NT2/D1 (cell line): ENCODE data around the gene COQ10A.
A peak's percentile ranks its signal among the peaks of the same experiment; 100 is the strongest.
"Not testable (repeated sequence)": the region's sequence is repeated elsewhere in the genome, so short reads cannot be mapped to it uniquely, and the experiment has no call there.

Experiments used
- DNase-seq: peaks from one replicate; pipeline ENCODE4 v3.0.0-alpha.2; 2011; ENCODE audit warnings: low read depth, low spot score
- H3K27me3 ChIP-seq: 2 replicates; pipeline ENCODE4 v1.6.0; 2011; ENCODE audit warnings: mild to moderate bottlenecking; ENCODE audit not compliant: insufficient read length, insufficient read depth
- H3K36me3 ChIP-seq: 2 replicates; pipeline ENCODE4 v1.6.1; 2011; ENCODE audit warnings: mild to moderate bottlenecking, low read length, mixed read lengths; ENCODE audit not compliant: insufficient read depth, insufficient read length
- H3K4me1 ChIP-seq: 2 replicates; pipeline ENCODE4 v1.5.1; 2011; ENCODE audit not compliant: insufficient read depth, insufficient read length
- H3K4me3 ChIP-seq: 2 replicates; pipeline ENCODE4 v1.5.1; 2011; ENCODE audit warnings: low read depth; ENCODE audit not compliant: insufficient read length
- H3K9ac ChIP-seq: 2 replicates; pipeline ENCODE4 v1.6.0; 2011; ENCODE audit warnings: low read depth; ENCODE audit not compliant: insufficient read length
- H3K9me3 ChIP-seq: 2 replicates; pipeline ENCODE4 v1.5.1; 2011; ENCODE audit warnings: mild to moderate bottlenecking, low read length; ENCODE audit not compliant: insufficient read depth
- SUZ12 ChIP-seq: IDR thresholded peaks from 2 replicates; pipeline ENCODE4 v1.6.1; 2011; ENCODE audit not compliant: insufficient read length, insufficient read depth; ENCODE audit errors: extremely low read depth
- YY1 ChIP-seq: IDR thresholded peaks from 2 replicates; pipeline ENCODE4 v1.6.1; 2011; ENCODE audit not compliant: insufficient read length, insufficient read depth
- ZNF274 ChIP-seq: IDR thresholded peaks from 2 replicates; pipeline ENCODE4 v1.6.1; 2011; ENCODE audit warnings: mild to moderate bottlenecking, low read depth, low read length

COQ10A gene

DNA sequence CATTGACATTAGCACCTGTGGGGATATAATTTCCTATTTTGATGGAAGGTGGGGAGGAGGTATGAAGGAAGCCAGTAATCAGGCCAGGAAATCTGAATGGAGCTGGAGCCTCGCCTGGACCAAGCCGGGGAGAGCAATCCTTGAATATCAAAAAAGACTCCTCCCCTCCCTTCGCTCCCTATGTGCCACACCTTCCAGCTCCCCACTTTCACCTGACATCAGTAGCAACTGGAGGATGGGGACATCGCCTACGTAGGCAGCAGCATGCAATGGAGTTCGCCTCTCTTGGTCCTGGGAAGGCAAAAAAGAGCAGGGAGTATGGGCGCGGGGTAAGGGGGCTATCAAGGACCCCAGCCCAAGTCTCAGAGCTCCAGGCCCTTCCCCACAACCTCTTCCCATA is 9.7 kb upstream of the COQ10A start:
- Histone ChIP-seq H3K9me3 (no peaks in the 10 kb centered on the region), H3K36me3 (peaks cover 52% of the 10 kb centered on the region)
- TF ChIP-seq YY1 (no peak), ZNF274 (no peak), SUZ12 (no peak)

DNA sequence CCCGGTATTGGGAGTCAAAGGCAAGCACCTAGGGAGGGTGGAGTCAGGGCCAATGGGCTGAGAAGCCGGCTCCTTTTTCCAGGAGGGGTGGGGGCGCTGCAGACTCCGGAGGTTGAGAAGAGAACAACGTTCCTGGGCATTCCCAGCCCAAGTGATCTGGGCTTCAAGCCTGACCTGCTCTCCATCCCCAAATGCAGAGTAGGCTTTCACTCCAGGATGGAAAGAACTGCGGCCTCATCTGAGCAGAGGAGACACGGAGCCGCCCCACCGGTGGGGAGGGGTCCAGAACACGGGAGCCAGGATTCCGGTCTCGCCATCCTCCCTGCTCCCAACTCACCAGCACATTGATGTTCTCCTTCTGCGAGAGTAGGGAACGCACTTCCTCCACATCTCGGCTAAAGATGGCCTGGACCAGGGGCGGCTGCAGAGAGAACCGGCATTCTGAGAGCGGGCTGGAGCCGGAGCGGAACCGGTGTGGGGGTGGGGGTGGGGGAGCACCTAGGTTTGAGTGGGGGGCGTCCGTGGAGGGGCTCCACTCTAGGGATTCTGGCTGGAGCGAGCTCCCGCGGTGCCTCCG is 9.2 kb upstream of the COQ10A start:
- Histone ChIP-seq H3K27me3 (peaks cover 10% of the 10 kb centered on the region), H3K9me3 (no peaks in the 10 kb centered on the region), H3K4me1 (peaks cover 12% of the 10 kb centered on the region), H3K36me3 (peaks cover 47% of the 10 kb centered on the region), H3K9ac (peak overlapping the region; percentile 96), H3K4me3 (peak overlapping the region; percentile 82)
- DNase-seq, result peak; percentile 63
- TF ChIP-seq ZNF274 (no peak), YY1 (no peak), SUZ12 (no peak)

More for the DNA sequence above, 9.7 kb upstream of the COQ10A start:
- peak overlapping the region; percentile 96 for H3K9ac ChIP-seq
- peaks cover 10% of the 10 kb centered on the region for H3K27me3 ChIP-seq
- no peak for DNase-seq
- H3K4me1 ChIP-seq, result peaks cover 12% of the 10 kb centered on the region
- peak overlapping the region; percentile 82 for H3K4me3 ChIP-seq

DNA sequence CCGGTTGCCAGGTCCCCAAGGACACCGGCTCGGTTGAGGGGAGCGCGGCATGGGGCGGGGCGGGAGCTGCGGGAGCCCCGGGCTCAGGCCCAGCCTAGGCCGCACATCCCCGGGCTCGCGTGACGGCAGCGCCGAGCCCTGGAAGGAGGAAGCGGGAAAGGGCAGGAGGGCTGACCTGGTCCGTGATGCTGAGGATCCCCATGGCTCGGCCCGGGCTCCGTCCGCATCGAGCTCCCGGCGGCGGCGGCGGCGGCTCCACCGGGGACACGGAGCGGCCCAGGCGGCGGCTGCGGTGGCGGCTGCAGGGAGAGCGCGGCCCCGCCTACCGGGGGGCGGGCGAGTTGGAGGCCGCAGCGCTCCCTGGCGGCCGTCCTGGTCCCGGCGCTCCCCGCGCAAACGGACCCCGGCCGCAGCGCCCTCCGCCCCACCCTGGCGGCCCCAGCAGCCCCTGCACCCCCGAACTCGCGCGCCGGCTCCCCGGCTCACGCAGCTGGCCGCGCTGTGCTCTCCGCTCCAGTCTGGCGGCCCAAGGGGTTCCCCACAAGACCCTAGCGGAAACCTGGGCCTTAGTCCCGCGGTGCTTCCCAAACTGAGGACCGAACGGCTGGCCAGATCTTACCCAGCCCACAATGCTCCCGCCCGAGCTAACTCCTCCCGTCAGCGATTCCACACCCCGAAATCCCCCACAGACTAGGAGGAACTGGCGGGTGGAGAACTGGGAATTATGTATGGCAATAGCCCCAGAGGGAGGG is 8.5 kb upstream of the COQ10A start, which contains the start of gene ANKRD52:
ANKRD52 (minus strand) TSS at position 317 of the 752 bp plus-strand sequence; CDS start at position 202, 115 bp downstream.
- Histone ChIP-seq H3K9me3 (no peaks in the 10 kb centered on the region), H3K4me1 (peaks cover 12% of the 10 kb centered on the region), H3K36me3 (peaks cover 40% of the 10 kb centered on the region), H3K4me3 (peak within 1 kb of the TSS; percentile 82), H3K9ac (peak within 1 kb of the TSS; percentile 96), H3K27me3 (peaks cover 10% of the 10 kb centered on the region)
- TF ChIP-seq SUZ12 (no peak), YY1 (no peak), ZNF274 (no peak)
- DNase-seq, result peak; percentile 60

DNA sequence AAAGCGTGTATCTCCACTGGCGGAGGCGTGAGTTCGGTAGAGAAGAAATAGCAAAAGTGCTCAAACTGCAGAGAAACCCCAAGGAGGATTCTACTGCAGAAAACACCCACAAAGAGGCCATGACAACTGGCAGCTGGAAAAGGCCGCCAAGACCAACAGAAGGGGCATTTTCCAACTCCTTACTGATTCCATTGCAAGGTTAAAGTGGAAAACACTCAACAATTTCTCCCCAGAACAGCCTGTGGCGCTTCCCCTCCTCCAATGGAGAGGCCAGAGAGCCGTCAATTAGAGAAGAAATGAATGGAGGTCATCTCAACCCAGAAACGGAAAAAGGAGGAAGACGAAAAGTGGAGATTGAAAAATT is 7.9 kb upstream of the COQ10A start:
- H3K4me1 ChIP-seq, result peaks cover 12% of the 10 kb centered on the region
- peaks cover 10% of the 10 kb centered on the region for H3K27me3 ChIP-seq
- H3K36me3 ChIP-seq, result peaks cover 34% of the 10 kb centered on the region
- peak overlapping the region; percentile 82 for H3K4me3 ChIP-seq
- H3K9me3 ChIP-seq, result no peaks in the 10 kb centered on the region
- no peak for TF ChIP-seq YY1
- H3K9ac ChIP-seq, result peak overlapping the region; percentile 96
- DNase-seq, result no peak

DNA sequence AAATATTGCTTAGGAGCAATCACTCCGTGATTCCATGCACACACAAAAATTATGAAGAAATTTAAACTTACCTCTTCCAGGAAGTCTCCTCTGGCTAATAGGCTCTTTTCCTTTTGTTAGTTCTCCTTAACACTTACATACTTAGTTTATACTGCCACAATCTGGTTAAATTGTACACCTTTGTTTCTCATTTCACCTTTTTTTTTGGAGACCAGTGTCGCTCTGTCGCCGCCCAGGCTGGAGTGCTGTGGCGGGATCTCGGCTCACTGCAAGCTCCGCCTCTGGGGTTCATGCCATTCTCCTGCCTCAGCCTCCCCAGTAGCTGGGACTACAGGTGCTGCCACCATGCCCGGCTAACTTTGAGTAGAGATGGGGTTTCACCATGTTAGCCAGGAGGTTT is 6.4 kb upstream of the COQ10A start:
- H3K4me3 ChIP-seq, result no peak overlapping the region
- H3K27me3 ChIP-seq, result peaks cover 10% of the 10 kb centered on the region
- TF ChIP-seq YY1, result no peak
- TF ChIP-seq ZNF274, result no peak
- TF ChIP-seq SUZ12, result no peak
- no peak for DNase-seq
- peaks cover 19% of the 10 kb centered on the region for H3K36me3 ChIP-seq
- H3K9me3 ChIP-seq, result no peaks in the 10 kb centered on the region
- peaks cover 12% of the 10 kb centered on the region for H3K4me1 ChIP-seq
- no peak overlapping the region for H3K9ac ChIP-seq

DNA sequence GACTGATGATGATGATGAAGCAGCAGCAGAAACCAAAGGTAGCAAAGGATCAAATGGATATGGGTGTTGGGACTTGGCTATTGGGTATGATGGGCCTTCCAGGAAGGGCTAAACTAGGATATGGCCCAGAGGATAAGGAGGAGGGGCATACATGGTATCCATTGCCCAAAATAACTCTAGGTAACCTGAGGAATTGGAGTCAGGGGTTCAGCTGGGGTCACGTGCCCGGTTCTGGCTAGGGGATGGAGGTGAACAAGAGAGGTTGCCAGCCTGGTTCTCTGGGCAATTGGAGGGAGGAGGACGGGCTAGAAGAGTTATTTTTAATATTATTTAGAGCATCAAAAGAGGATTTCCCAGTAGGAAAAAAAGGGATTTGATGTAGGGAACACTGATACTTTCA is 5.8 kb upstream of the COQ10A start:
- H3K36me3 ChIP-seq, result peaks cover 14% of the 10 kb centered on the region
- H3K4me1 ChIP-seq, result peaks cover 8% of the 10 kb centered on the region
- TF ChIP-seq ZNF274 (no peak), SUZ12 (no peak), YY1 (no peak)
- no peak overlapping the region for H3K4me3 ChIP-seq
- H3K9me3 ChIP-seq, result no peaks in the 10 kb centered on the region
- H3K27me3 ChIP-seq, result peaks cover 10% of the 10 kb centered on the region
- no peak for DNase-seq
- H3K9ac ChIP-seq, result no peak overlapping the region

DNA sequence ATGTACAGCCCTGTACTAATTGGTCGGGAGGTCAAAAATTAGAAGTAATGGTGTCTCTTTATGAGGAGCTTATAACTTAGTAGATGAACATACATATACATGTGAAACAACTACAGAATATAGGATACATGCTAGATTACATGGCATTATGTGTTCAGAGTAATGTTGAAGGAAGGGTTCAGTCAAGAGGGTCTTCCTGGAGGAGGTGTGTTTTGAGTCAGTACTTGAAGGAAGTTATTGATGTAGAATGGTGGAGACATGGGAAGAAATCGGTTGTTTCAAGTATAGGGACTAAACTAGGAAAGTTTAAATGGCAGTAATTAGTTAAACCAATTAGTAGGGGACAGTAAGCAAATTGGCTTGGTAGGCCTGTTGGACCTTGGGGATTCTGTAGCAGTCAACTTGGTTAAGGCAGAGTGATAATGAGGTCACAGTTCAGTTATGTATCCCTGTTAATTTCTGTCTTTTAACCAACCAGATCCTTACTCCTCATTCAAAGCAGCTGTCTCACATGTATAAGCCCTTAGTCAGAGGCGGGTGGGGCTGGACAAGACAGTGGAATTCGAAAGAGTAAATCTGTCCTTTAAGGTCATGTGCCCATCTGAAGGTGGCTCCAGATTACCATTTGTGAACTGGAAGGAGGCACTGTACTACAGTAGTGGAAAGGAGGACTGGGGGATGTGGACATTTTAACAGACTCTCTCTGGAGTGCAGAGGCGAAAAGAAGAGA is 5.1 kb upstream of the COQ10A start:
- no peak for TF ChIP-seq YY1
- TF ChIP-seq SUZ12, result no peak
- TF ChIP-seq ZNF274, result no peak
- Histone ChIP-seq H3K9ac (no peak overlapping the region), H3K4me1 (peaks cover 4% of the 10 kb centered on the region), H3K9me3 (no peaks in the 10 kb centered on the region), H3K27me3 (peaks cover 10% of the 10 kb centered on the region), H3K36me3 (peaks cover 6% of the 10 kb centered on the region), H3K4me3 (no peak overlapping the region)
- DNase-seq, result no peak

DNA sequence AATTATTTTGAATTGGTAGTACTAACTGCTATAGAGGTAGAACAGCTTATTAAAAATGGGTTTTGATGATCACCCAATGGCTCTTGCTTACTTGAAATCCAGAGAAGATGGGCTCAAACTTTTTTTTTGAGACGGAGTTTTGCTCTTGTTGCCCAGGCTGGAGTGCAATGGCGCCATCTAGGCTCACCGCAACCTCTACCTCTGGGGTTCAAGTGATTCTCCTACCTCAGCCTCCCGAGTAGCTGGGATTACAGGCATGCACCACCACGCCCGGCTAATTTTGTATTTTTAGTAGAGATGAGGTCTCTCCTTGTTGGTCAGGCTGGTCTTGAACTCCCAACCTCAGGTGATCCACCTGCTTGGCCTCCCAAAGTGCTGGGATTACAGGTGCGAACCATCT is 3.8 kb upstream of the COQ10A start:
- H3K4me1 ChIP-seq, H3K9me3 ChIP-seq, H3K36me3 ChIP-seq, DNase-seq, H3K9ac ChIP-seq, H3K4me3 ChIP-seq: not testable (repeated sequence)
- H3K27me3 ChIP-seq, result peaks cover 10% of the 10 kb centered on the region

DNA sequence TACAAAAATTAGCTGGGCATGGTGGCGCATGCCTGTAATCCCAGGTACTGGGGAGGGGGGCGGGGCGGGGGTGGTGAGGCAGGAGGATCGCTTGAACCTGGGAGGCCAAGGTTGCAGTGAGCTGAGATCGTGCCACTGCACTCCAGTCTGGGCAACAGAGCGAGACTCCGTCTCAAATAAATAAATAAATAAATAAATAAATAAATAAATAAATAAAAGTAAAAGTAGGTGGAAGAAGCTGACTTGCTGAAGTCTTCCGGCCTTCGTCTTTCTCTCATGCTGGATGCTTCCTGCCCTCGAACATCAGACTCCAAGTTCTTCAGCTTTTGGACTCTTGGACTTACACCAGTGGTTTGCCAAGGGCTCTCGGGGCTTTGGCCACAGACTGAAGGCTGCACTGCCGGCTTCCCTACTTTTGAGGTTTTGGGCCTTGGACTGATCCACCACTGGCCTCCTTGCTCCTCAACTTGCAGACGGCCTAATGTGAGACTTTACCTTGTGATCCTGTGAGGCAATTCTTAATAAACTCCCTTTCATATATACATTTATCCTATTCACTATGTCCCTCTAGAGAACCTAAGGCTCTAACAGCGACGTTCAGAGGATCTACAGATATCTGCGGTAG is 562 bp upstream of the COQ10A start:
- not testable (repeated sequence) for H3K4me1 ChIP-seq, DNase-seq, H3K27me3 ChIP-seq, H3K9me3 ChIP-seq
- peaks cover 20% of the 10 kb centered on the region for H3K36me3 ChIP-seq
- H3K4me3 ChIP-seq, result peak overlapping the region; percentile 86
- H3K9ac ChIP-seq, result peak overlapping the region; percentile 91
